Tibial nerve (tissue), 4 donors: ENCODE data around the gene CSF1.

Source experiments
- EP300 ChIP-seq, 2 donors: sonication (generic); formaldehyde crosslinking; IDR thresholded peaks; one replicate each; pipeline ENCODE4 v1.6.1; 2017; ENCODE audit warnings: antibody characterized with exemption in 2 of 2, mild to moderate bottlenecking in 1 of 2
- TF ChIP-seq, protein P1 (sequence below), 5 experiments: fragments of 200-600 bp in 3 of 5; fragments of 450-650 bp in 2 of 5; sonication (generic) in 3 of 5; IDR thresholded peaks; one replicate each; pipeline ENCODE4 v1.5.1; 2016 to 2019; ENCODE audit warnings: antibody characterized with exemption in 5 of 5, mild to moderate bottlenecking in 3 of 5, moderate library complexity in 2 of 5

GRCh38 chr1:109876617-109877316, 33.9 kb upstream of the CSF1 start:
- TF ChIP-seq, protein P1, sequence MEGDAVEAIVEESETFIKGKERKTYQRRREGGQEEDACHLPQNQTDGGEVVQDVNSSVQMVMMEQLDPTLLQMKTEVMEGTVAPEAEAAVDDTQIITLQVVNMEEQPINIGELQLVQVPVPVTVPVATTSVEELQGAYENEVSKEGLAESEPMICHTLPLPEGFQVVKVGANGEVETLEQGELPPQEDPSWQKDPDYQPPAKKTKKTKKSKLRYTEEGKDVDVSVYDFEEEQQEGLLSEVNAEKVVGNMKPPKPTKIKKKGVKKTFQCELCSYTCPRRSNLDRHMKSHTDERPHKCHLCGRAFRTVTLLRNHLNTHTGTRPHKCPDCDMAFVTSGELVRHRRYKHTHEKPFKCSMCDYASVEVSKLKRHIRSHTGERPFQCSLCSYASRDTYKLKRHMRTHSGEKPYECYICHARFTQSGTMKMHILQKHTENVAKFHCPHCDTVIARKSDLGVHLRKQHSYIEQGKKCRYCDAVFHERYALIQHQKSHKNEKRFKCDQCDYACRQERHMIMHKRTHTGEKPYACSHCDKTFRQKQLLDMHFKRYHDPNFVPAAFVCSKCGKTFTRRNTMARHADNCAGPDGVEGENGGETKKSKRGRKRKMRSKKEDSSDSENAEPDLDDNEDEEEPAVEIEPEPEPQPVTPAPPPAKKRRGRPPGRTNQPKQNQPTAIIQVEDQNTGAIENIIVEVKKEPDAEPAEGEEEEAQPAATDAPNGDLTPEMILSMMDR (IDR thresholded peaks at IDR 0.05): no peak
- no peak for TF ChIP-seq EP300 (IDR thresholded peaks at IDR 0.05)
